GM21423 (cell line): ENCODE measurements around the gene ZNF559.
A peak's percentile ranks its signal among the peaks of the same experiment; 100 is the strongest.
"Not testable (repeated sequence)": the region's sequence is repeated elsewhere in the genome, so short reads cannot be mapped to it uniquely, and the experiment has no call there.

Experiments used
- ATAC-seq: cut with Tn5 transposase; IDR thresholded peaks from one replicate; pipeline ENCODE4 v1.9.1; 2021; ENCODE audit warnings: mild to moderate bottlenecking, moderate library complexity; ENCODE audit not compliant: unreplicated experiment

Gene ZNF559

GRCh38 chr19:9323919-9324583 lies at the start of gene ZNF559:
Gene ZNF559 (plus strand): TSS chr19:9324179. CDS start chr19:9338550, 14,371 bp downstream.
- ATAC-seq, result peak; percentile 97

DNA sequence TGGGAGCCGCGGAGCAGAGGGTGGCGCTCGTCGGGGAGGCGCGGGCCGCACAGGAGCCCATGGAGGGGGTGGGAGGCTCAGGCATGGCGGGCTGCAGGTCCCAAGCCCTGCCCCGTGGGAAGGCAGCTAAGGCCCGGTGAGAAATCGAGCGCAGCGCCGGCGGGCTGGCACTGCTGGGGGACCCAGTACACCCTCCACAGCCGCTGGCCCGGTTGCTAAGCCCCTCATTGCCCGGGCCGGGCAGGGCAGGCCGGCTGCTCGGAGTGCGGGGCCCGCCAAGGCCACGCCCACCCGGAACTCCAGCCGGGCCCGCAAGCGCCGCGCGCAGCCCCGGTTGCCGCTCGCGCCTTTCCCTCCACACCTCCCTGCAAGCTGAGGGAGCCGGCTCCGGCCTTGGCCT lies 40.5 kb upstream of the ZNF559 start:
- not testable (repeated sequence) for ATAC-seq

GRCh38 chr19:9289231-9289884 lies 34.6 kb upstream of the ZNF559 start:
- no peak for ATAC-seq

DNA sequence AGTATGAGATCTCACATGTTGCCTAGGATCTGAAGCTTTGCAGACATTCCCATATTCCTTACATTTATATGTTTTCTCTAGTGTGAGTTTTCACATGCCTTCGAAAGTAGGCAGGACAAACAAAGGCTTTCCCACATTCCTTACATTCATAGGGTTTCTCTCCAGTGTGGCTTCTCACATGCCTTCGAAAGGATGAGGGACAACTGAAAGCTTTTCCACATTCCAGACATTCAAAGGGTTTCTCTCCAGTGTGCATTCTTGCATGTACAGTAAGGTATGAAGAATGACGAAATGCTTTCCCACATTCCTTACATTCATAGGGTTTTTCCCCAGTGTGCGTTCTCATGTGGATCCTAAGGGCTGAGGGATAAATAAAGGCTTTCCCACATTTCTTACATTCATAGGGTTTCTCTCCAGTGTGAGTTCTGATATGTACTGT lies 28.5 kb upstream of the ZNF559 start:
- ATAC-seq, result no peak

GRCh38 chr19:9296336-9296735 lies 27.6 kb upstream of the ZNF559 start:
- no peak for ATAC-seq

- no peak for ATAC-seq
These were observed 17.5 kb upstream of the ZNF559 start for GRCh38 chr19:9306443-9306842.

DNA sequence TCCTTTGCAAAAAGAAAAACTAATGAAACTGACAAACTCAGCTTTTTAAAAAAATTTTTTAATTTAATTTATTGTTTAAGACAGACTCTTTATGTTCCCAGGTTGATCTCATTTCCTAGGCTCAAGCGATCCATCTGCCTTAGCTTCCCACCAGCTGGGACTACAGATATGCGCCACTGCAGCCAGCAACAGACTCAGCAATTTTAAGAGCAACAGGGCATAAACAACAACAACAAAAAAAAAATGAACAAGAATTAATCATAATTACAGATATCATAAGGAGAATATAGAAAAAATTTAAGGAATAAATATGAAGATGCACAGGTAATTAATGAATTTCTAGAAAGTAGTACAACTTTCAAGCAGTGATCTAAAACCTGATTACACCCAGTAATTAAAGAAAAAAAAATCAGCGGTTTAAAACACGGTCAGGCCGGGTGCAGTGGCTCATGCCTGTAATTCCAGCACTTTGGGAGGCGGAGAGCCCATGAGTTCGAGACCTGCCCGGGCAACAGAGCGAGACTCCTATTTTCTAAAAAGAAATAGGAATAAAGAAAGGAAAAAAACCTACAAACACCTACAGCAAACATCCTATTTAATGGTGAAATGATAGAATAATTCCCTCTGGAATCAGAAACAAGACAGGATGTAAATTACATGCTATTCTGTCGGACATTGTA lies 15.7 kb upstream of the ZNF559 start:
- no peak for ATAC-seq

DNA sequence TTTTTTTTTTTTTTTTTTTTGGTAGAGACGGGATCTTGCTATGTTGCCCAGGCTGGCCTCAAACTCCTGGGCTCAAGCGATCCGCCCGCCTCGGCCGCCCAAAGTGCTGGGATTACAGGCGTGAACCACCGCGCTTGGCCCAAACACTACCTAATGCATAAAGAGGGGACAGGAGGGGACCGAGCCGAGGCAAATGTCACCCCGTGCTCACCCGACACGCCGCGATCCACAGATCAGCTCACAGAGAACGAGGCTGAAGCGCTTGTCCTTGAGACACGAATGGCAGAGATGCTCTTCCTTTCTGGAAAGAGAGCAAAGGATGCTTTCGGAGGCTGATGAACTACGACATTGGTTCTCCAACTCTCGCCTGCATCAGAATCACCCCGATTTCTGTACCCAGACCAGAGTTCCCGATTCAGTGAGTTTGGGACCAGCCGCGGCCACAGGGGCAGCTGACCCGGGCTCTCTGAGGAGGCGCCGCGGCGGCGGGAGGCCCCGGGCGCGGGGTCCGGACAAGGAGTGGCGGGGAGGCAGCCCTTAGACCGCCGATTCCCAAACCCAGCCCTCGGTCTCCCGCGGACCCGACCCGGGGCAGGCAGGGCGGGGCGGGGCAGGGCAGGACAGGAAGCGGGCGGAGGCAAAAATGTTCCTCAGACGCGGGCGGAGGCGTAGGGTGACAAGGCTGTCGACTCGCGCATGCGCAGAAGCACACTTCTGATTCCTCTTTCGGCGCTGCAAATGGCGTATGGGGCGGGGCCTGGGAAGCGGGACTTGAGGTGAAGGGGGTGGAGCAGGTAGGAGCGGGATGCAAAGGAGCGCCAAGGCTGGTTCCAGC lies 14.6 kb upstream of the ZNF559 start, which contains the start of gene ZNF699:
TSS of gene ZNF699 (minus strand) at position 700 of the 835 bp plus-strand sequence. CDS start 4,719 bp downstream, outside the sequence.
- peak; percentile 84 for ATAC-seq

GRCh38 chr19:9309974-9310446 lies 14.0 kb upstream of the ZNF559 start:
- ATAC-seq, result peak; percentile 65

DNA sequence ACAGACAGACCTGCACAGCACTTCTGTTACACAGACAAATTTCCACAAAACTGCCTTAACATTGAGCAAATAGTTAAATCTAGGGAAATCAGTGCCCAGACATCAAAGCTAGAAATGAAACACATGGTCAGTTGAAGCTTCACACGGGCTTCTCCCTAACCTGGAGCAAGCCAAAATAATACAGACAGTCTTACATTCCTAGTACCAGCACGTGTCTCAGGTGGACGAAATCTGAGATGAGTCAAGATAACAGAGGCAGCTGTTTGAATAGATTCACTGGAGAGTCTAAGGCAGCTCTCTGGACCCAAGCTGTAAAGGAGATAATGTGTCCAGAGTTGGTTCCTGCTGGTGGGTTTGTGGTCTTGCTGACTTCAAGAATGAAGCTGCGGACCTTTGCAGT lies 10.2 kb upstream of the ZNF559 start:
- ATAC-seq, result no peak

- ATAC-seq, result no peak
These were observed 2.6 kb upstream of the ZNF559 start for GRCh38 chr19:9321338-9321737.

DNA sequence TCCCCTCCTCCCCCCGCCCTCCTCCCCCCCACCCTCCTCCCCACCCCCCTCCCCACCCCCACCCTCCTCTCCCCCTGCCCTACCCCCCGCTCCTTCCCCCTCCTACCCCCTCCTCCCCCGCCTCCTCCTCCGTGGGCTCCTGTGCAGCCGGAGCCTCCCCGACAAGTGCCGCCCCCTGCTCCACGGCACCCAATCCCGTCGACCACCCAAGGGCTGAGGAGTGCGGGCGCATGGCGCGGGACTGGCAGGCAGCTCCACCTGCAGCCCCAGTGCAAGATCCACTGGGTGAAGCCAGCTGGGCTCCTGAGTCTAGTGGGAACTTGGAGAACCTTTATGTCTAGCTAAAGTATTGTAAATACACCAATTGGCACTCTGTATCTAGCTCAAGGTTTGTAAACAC lies 2.2 kb upstream of the ZNF559 start:
- not testable (repeated sequence) for ATAC-seq

DNA sequence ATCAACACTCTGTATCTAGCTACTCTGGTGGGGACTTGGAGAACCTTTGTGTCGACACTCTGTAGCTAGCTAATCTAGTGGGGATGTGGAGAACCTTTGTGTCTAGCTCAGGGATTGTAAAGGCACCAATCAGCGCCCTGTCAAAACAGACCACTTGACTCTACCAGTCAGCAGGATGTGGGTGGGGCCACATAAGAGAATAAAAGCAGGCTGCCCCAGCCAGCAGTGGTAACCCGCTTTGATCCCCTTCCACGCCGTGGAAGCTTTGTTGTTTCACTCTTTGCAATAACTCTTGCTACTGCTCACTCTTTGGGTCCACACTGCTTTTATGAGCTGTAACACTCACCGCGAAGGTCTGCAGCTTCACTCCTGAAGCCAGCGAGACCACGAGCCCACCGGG lies 1.8 kb upstream of the ZNF559 start:
- not testable (repeated sequence) for ATAC-seq

GRCh38 chr19:9323557-9323918 lies 441 bp upstream of the ZNF559 start:
- ATAC-seq, result peak; percentile 35

GRCh38 chr19:9324584-9324962 lies 594 bp downstream of the ZNF559 start:
- no peak for ATAC-seq

- ATAC-seq, result no peak
These were observed 6.0 kb downstream of the ZNF559 start for GRCh38 chr19:9329999-9330398.

DNA sequence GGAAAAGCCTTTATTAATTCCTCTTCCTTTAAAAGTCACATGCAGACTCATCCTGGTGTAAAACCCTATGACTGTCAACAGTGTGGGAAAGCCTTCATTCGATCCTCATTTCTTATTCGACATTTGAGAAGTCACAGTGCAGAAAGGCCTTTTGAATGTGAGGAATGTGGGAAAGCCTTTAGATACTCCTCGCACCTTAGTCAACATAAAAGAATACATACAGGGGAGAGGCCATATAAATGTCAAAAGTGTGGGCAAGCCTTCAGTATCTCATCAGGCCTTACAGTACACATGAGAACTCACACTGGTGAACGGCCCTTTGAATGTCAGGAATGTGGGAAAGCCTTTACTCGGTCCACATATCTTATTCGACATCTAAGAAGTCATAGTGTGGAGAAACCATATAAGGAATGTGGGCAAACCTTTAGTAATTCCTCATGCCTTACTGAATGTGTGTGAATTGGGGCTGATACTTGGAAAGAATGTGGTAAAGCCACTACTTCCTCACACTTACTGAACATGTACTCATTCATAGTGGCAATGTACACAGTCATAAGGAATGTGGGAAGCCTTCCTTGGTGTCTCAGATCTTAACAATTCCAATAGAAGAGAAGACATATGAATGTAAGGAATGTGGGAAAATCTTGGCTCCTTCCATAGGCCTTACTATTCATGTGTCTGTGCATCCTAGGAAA lies 18.8 kb downstream of the ZNF559 start:
- ATAC-seq, result no peak

DNA sequence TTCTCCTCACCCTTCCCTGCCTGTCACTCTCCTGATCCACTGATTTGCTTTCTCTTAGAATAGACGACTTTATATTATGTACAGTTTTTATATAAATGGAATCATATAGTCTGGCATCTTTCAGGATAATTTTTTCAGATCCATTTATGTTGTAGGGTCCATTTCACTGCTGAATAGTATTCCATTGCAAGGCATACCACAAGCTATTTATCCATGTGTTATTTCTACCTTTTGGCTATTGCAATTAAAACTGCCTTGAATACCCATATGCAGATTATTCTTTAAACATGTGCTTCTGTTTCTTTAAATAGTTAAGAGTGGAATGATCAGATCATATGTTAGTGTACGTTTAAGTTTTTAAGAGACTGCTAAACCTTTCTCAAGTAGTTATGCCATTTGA lies 21.0 kb downstream of the ZNF559 start:
- no peak for ATAC-seq

DNA sequence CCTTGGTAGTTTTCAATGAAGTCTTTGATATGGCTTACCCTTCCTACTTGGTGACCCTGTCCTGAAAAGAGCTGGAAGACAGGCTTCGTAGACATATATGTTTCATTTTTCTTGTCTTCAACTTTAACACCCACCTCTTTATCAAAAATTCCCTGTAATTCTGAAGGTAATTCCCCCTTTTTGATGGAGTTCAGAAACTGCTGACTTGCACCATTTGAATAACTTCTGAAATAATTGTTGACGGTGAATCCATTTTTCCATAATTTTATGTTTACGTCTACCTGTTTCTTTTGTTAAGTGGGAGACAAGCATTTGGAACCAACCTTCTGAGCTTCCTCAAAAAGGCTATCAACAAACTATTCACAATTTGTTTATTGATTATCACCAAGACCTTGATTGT lies 24.3 kb downstream of the ZNF559 start:
- no peak for ATAC-seq

- no peak for ATAC-seq
These were observed 24.7 kb downstream of the ZNF559 start for GRCh38 chr19:9348671-9349070.
